Astrocyte (in vitro differentiated cells and primary cell): ENCODE measurements around the gene RASGRF2. TPM values are rescaled to one million over a fixed set of nuclear protein-coding genes. Genes with fewer than 3 reads are reported as not detected.

ENCODE experiments used
- DNase-seq: peaks from one replicate; pipeline ENCODE4 v3.0.0-alpha.2; 2010; ENCODE audit warnings: low read depth
- FAIRE-seq: peaks from 2 replicates; lab custom pipeline; 2011; peaks lifted over from hg19 to GRCh38; lab: Jason Lieb, UNC
- H2AFZ ChIP-seq: 2 replicates; pipeline ENCODE4 v1.6.0; 2012; ENCODE audit warnings: low read depth, low read length, inconsistent platforms
- H3K27ac ChIP-seq: 2 replicates; pipeline ENCODE4 v1.5.1; 2011; ENCODE audit warnings: low read depth, low read length, inconsistent platforms
- H3K27me3 ChIP-seq: 2 replicates; pipeline ENCODE4 v1.6.0; 2011; ENCODE audit warnings: low read length, inconsistent platforms; ENCODE audit not compliant: insufficient read depth
- H3K36me3 ChIP-seq: 2 replicates; pipeline ENCODE4 v1.5.1; 2011; ENCODE audit warnings: low read length, inconsistent platforms; ENCODE audit not compliant: insufficient read depth
- H3K4me1 ChIP-seq: 2 replicates; pipeline ENCODE4 v1.5.1; 2011; ENCODE audit warnings: low read length, inconsistent platforms; ENCODE audit not compliant: insufficient read depth
- H3K4me2 ChIP-seq: 2 replicates; pipeline ENCODE4 v1.6.0; 2012; ENCODE audit warnings: low read length, inconsistent platforms
- H3K4me3 ChIP-seq: 2 replicates; pipeline ENCODE4 v1.5.1; 2011; ENCODE audit warnings: low read depth, mild to moderate bottlenecking, low read length, inconsistent platforms; ENCODE audit not compliant: insufficient read depth
- H3K79me2 ChIP-seq: 2 replicates; pipeline ENCODE4 v1.6.0; 2012; ENCODE audit warnings: mild to moderate bottlenecking, low read length, inconsistent platforms; ENCODE audit not compliant: insufficient read depth
- H3K9ac ChIP-seq: 2 replicates; pipeline ENCODE4 v1.6.0; 2012; ENCODE audit warnings: mild to moderate bottlenecking, low read length, inconsistent platforms
- H3K9me3 ChIP-seq: 2 replicates; pipeline ENCODE4 v1.5.1; 2012; ENCODE audit warnings: low read depth, mild to moderate bottlenecking, low read length, inconsistent platforms; ENCODE audit not compliant: insufficient read depth
- H4K20me1 ChIP-seq: 2 replicates; pipeline ENCODE4 v1.6.0; 2012; ENCODE audit warnings: low read length, inconsistent platforms; ENCODE audit not compliant: insufficient read depth
- H3K27ac Mint-ChIP-seq: one replicate; pipeline ENCODE4 v1.8.0; 2021; ENCODE audit warnings: mild to moderate bottlenecking, mixed read lengths; ENCODE audit not compliant: unreplicated experiment
- H3K27me3 Mint-ChIP-seq: one replicate; pipeline ENCODE4 v1.8.0; 2021; ENCODE audit warnings: low read depth, mixed read lengths; ENCODE audit not compliant: unreplicated experiment
- H3K36me3 Mint-ChIP-seq: one replicate; pipeline ENCODE4 v1.8.0; 2021; ENCODE audit warnings: low read depth, mixed read lengths; ENCODE audit not compliant: unreplicated experiment
- H3K4me1 Mint-ChIP-seq: one replicate; pipeline ENCODE4 v1.8.0; 2021; ENCODE audit warnings: low read depth, mixed read lengths; ENCODE audit not compliant: unreplicated experiment
- H3K4me3 Mint-ChIP-seq: one replicate; pipeline ENCODE4 v1.8.0; 2021; ENCODE audit warnings: mild to moderate bottlenecking, moderate library complexity, mixed read lengths; ENCODE audit not compliant: unreplicated experiment
- H3K9me3 Mint-ChIP-seq: one replicate; pipeline ENCODE4 v1.8.0; 2021; ENCODE audit warnings: mild to moderate bottlenecking, mixed read lengths; ENCODE audit not compliant: unreplicated experiment
- EZH2 ChIP-seq: IDR thresholded peaks from 2 replicates; pipeline ENCODE4 v1.6.1; 2012; ENCODE audit warnings: mild to moderate bottlenecking, low read length, inconsistent platforms; ENCODE audit not compliant: insufficient read depth
- total RNA-seq: library from RNA; stranded (reverse); gene quantifications from 2 replicates; pipeline ENCODE4 v1.2.1, GENCODE V29; 2021
- TF ChIP-seq, protein P1 (sequence below): IDR thresholded peaks from 2 replicates; pipeline ENCODE4 v1.5.1; 2011; ENCODE audit warnings: low read depth, mild to moderate bottlenecking, inconsistent platforms, low read length, moderate library complexity; ENCODE audit not compliant: insufficient read depth

Gene RASGRF2
- total RNA-seq, 1 donor from 2014 or later: 8.0 TPM

DNA sequence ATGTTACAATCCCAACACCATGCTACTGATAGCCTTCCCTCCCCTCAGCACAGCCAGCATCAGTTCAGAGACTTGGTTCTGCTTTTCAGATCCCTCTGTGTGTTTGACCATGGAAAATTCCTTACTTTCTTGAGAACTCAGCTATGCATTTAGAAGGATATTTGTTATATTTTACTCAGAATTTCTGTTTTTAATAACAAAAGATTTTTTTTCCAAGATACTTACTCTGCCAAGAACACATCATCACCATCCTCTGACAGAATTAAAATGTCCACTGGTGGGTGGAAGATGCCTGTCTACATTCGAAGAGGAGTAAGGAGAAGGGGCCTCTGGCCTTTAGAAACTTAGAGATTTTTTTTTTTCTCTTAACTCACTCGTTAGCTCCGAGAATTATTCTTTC, 216.9 kb downstream of the RASGRF2 start:
- H3K4me1 Mint-ChIP-seq: no peaks in the 10 kb centered on the region
- H3K27me3 Mint-ChIP-seq: peaks cover 8% of the 10 kb centered on the region
- H3K4me3 ChIP-seq: no peak overlapping the region
- FAIRE-seq (no peak), DNase-seq (no peak)
- peaks cover 2% of the 10 kb centered on the region for H3K27me3 ChIP-seq
- no peak overlapping the region for H3K4me2 ChIP-seq
- H3K9me3 Mint-ChIP-seq: peaks cover 1% of the 10 kb centered on the region
- H3K79me2 ChIP-seq: no peaks in the 10 kb centered on the region
- H3K36me3 ChIP-seq: no peaks in the 10 kb centered on the region
- TF ChIP-seq EZH2: no peak
- H3K4me1 ChIP-seq: no peaks in the 10 kb centered on the region
- no peak overlapping the region for H2AFZ ChIP-seq
- no peaks in the 10 kb centered on the region for H3K9me3 ChIP-seq
- H3K9ac ChIP-seq: no peak overlapping the region
- no peak overlapping the region for H3K27ac Mint-ChIP-seq
- no peaks in the 10 kb centered on the region for H4K20me1 ChIP-seq
- no peak overlapping the region for H3K27ac ChIP-seq
- H3K36me3 Mint-ChIP-seq: no peaks in the 10 kb centered on the region
- H3K4me3 Mint-ChIP-seq: no peak overlapping the region

DNA sequence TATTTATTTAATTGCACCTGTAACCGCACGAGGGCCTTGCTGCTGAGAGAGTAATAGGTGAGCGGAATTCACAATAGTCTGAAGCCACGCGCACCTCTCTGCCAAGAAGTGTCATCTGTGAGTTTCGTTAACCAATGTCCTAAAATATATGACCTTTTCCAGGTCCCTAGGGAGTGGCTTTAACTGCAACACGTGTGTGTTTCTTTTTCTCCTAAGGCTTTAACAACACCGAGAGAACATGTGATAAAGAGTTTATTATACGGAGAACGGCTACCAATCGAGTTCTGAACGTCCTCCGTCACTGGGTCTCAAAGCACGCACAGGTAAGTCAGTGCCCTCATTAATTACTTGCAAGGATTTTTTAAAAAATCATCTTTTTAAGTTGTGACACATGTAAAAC, 219.8 kb downstream of the RASGRF2 start:
- H3K4me3 Mint-ChIP-seq: no peak overlapping the region
- H3K27ac ChIP-seq: no peak overlapping the region
- H3K9ac ChIP-seq: no peak overlapping the region
- H3K27me3 ChIP-seq: no peaks in the 10 kb centered on the region
- H3K36me3 Mint-ChIP-seq: peaks cover 3% of the 10 kb centered on the region
- H3K36me3 ChIP-seq: no peaks in the 10 kb centered on the region
- no peak overlapping the region for H2AFZ ChIP-seq
- H3K4me3 ChIP-seq: no peak overlapping the region
- no peak overlapping the region for H3K4me2 ChIP-seq
- no peaks in the 10 kb centered on the region for H4K20me1 ChIP-seq
- no peak overlapping the region for H3K27ac Mint-ChIP-seq
- H3K79me2 ChIP-seq: no peaks in the 10 kb centered on the region
- no peaks in the 10 kb centered on the region for H3K9me3 ChIP-seq
- H3K9me3 Mint-ChIP-seq: no peaks in the 10 kb centered on the region
- no peak for FAIRE-seq
- no peaks in the 10 kb centered on the region for H3K4me1 Mint-ChIP-seq
- DNase-seq: no peak
- no peaks in the 10 kb centered on the region for H3K4me1 ChIP-seq
- no peaks in the 10 kb centered on the region for H3K27me3 Mint-ChIP-seq
- no peak for TF ChIP-seq EZH2
- TF ChIP-seq, protein P1, sequence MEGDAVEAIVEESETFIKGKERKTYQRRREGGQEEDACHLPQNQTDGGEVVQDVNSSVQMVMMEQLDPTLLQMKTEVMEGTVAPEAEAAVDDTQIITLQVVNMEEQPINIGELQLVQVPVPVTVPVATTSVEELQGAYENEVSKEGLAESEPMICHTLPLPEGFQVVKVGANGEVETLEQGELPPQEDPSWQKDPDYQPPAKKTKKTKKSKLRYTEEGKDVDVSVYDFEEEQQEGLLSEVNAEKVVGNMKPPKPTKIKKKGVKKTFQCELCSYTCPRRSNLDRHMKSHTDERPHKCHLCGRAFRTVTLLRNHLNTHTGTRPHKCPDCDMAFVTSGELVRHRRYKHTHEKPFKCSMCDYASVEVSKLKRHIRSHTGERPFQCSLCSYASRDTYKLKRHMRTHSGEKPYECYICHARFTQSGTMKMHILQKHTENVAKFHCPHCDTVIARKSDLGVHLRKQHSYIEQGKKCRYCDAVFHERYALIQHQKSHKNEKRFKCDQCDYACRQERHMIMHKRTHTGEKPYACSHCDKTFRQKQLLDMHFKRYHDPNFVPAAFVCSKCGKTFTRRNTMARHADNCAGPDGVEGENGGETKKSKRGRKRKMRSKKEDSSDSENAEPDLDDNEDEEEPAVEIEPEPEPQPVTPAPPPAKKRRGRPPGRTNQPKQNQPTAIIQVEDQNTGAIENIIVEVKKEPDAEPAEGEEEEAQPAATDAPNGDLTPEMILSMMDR: no peak

DNA sequence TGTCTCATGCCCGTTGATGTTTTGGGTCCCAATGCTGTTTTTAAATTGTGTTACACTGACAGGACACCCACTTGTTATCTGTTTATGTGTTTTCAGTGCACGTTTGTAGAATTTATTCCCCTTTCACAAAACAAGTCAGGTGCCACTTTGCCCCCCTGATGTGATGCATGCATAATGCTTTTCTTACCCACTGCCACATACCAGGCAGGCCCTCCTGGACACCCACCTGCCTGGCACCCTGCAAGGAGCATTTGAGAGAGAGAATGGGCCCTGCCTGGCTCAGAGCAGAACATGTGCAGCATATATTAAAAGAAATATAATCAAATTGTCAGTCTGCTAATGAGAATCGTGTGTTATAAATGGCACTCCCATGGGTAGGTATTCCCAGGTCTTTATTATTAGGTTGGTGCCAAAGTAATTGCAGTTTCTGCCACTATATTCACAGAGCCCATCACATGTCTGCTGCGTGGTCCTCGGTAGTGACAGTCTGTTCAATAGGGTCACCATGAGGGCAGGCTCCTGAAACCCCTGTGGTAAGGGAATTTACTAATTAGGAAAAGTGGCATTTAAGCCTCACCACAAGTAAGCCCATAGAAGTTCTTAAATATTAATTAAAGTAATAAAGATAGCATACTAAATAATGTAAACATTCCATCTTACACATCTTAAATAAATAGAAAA, 220.8 kb downstream of the RASGRF2 start:
- H3K27me3 Mint-ChIP-seq: no peaks in the 10 kb centered on the region
- TF ChIP-seq, protein P1: no peak
- no peak for TF ChIP-seq EZH2
- no peaks in the 10 kb centered on the region for H3K4me1 Mint-ChIP-seq
- no peak overlapping the region for H3K27ac Mint-ChIP-seq
- DNase-seq (no peak), FAIRE-seq (no peak)
- H3K4me3 ChIP-seq: no peak overlapping the region
- no peaks in the 10 kb centered on the region for H3K27me3 ChIP-seq
- H3K9me3 Mint-ChIP-seq: no peaks in the 10 kb centered on the region
- peaks cover 3% of the 10 kb centered on the region for H3K36me3 Mint-ChIP-seq
- H3K4me1 ChIP-seq: no peaks in the 10 kb centered on the region
- no peaks in the 10 kb centered on the region for H3K9me3 ChIP-seq
- no peaks in the 10 kb centered on the region for H3K79me2 ChIP-seq
- no peak overlapping the region for H3K27ac ChIP-seq
- H3K4me3 Mint-ChIP-seq: no peak overlapping the region
- H4K20me1 ChIP-seq: no peaks in the 10 kb centered on the region
- no peak overlapping the region for H3K9ac ChIP-seq
- no peaks in the 10 kb centered on the region for H3K36me3 ChIP-seq
- H2AFZ ChIP-seq: no peak overlapping the region
- no peak overlapping the region for H3K4me2 ChIP-seq
